ENCODE results near the gene NCKAP1.

The NCKAP1 gene

GRCh38 chr2:182952741-182953450 lies 85.4 kb downstream of the NCKAP1 start:
- DNase-seq (ENCODE audit: low spot score): no peak
- Histone ChIP-seq H3K27me3 (ENCODE audit: insufficient read depth, poor library complexity, severe bottlenecking) (no peaks in the 10 kb centered on the region), H3K27ac (ENCODE audit: poor library complexity, severe bottlenecking) (peak overlapping the region; percentile 0), H3K4me3 (ENCODE audit: severe bottlenecking) (no peak overlapping the region), H3K36me3 (ENCODE audit: low read depth) (peaks cover 88% of the 10 kb centered on the region), H3K9me3 (ENCODE audit: severe bottlenecking) (no peaks in the 10 kb centered on the region), H3K4me1 (ENCODE audit: insufficient read depth, poor library complexity, severe bottlenecking) (peaks cover 9% of the 10 kb centered on the region)
- TF ChIP-seq CTCF (IDR thresholded peaks at IDR 0.05; ENCODE audit: poor library complexity, severe bottlenecking): no peak
- peak; percentile 76 for ATAC-seq (ENCODE audit: low read depth)

DNA sequence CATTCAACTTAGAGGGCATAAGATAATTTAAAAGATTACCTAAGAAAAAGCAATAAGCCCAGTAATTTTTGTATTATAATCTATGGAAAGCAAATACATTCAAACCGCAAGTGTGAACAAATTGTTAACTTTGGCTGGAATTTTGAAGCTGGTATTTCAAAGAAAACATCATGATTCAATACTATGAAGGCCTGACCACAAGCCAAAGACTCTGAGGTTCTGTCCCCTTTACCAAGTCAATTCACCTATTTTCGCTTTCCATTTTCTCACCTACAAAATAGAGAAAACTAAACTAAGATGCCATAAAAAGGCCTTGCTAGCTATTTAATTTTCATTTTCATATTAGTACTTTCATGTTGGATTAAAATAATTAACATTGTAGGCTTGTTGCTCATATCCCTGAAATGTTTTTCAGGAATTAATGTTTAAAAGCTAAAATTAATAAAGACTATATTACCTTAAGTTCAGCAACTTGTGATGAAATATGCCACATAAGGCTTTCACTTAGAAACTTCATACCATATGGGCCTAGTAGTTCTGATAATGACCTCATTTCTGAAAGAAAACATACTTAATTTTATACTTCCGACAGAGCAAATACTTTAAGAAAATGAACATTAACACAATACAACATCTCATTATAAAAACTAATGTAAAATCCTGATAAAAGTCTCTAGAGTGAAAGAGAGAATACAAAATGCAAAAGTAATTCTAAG lies 86.2 kb downstream of the NCKAP1 start:
- H3K9me3 ChIP-seq (ENCODE audit: severe bottlenecking): no peaks in the 10 kb centered on the region
- no peak for TF ChIP-seq CTCF (IDR thresholded peaks at IDR 0.05; ENCODE audit: poor library complexity, severe bottlenecking)
- DNase-seq (ENCODE audit: low spot score) (no peak), ATAC-seq (ENCODE audit: low read depth) (no peak)
- no peak overlapping the region for H3K4me3 ChIP-seq (ENCODE audit: severe bottlenecking)
- peaks cover 88% of the 10 kb centered on the region for H3K36me3 ChIP-seq (ENCODE audit: low read depth)
- H3K4me1 ChIP-seq (ENCODE audit: insufficient read depth, poor library complexity, severe bottlenecking): peaks cover 9% of the 10 kb centered on the region
- peak overlapping the region; percentile 0 for H3K27ac ChIP-seq (ENCODE audit: poor library complexity, severe bottlenecking)
- H3K27me3 ChIP-seq (ENCODE audit: insufficient read depth, poor library complexity, severe bottlenecking): no peaks in the 10 kb centered on the region

DNA sequence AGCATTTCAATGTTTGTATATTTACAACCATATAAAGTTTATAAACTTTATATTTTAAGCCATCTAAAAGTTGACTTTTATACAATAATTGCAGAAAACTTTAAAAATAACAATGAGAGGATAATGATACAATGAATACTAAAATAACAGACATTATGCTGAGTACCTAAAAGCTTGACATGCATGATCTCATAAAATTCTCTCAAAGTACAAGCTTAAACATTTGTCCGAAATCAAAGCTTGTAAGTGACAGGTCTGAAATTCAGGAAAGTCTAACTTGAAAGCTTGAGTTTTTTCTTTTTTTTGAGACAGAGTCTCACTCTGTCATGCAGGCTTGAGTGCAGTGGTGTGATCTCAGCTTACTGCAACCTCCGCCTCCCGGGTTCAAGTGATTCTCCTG lies 87.7 kb downstream of the NCKAP1 start:
- DNase-seq (ENCODE audit: low spot score) (no peak), ATAC-seq (ENCODE audit: low read depth) (no peak)
- Histone ChIP-seq H3K4me1 (ENCODE audit: insufficient read depth, poor library complexity, severe bottlenecking) (peaks cover 9% of the 10 kb centered on the region), H3K9me3 (ENCODE audit: severe bottlenecking) (no peaks in the 10 kb centered on the region), H3K36me3 (ENCODE audit: low read depth) (peaks cover 85% of the 10 kb centered on the region), H3K27ac (ENCODE audit: poor library complexity, severe bottlenecking) (no peak overlapping the region), H3K4me3 (ENCODE audit: severe bottlenecking) (no peak overlapping the region), H3K27me3 (ENCODE audit: insufficient read depth, poor library complexity, severe bottlenecking) (no peaks in the 10 kb centered on the region)
- no peak for TF ChIP-seq CTCF (IDR thresholded peaks at IDR 0.05; ENCODE audit: poor library complexity, severe bottlenecking)

DNA sequence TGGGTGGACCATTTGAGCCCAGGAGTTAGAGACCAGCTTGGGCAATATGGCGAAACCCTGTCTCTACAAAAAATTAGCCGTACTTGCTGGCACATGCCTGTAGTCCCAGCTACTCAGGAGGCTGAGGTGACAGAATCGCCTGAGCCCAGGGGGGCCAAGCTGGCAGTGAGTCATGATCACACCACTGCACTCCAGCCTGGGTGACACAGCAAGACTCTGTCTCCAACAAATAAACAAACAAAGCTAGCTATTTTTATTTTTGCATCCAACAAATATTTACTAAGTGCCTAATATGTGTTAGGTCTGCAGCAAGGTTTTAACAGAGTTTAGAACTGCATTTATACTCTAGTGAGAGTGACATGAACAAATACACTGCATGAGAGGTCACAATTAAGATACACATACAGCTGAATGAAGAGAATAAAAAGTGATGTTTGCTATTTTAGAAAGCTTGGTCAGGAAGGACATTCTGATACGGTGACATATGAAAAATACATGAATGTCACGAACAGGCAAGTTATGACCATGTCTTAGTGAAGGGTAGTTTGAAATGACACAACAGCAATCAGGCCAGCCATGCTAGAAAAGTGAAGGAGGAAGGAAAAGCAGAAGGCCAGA lies 88.6 kb downstream of the NCKAP1 start:
- no peak for DNase-seq (ENCODE audit: low spot score)
- peak; percentile 51 for ATAC-seq (ENCODE audit: low read depth)
- Histone ChIP-seq H3K4me3 (ENCODE audit: severe bottlenecking) (no peak overlapping the region), H3K4me1 (ENCODE audit: insufficient read depth, poor library complexity, severe bottlenecking) (peaks cover 9% of the 10 kb centered on the region), H3K27ac (ENCODE audit: poor library complexity, severe bottlenecking) (no peak overlapping the region), H3K9me3 (ENCODE audit: severe bottlenecking) (no peaks in the 10 kb centered on the region), H3K27me3 (ENCODE audit: insufficient read depth, poor library complexity, severe bottlenecking) (no peaks in the 10 kb centered on the region), H3K36me3 (ENCODE audit: low read depth) (peaks cover 83% of the 10 kb centered on the region)
- TF ChIP-seq CTCF (IDR thresholded peaks at IDR 0.05; ENCODE audit: poor library complexity, severe bottlenecking): no peak

Data from RWPE2 (cell line).